GM19455 (cell line): ENCODE data around the gene SPATA24.
"Not testable (repeated sequence)": the region's sequence is repeated elsewhere in the genome, so short reads cannot be mapped to it uniquely, and the experiment has no call there.

ENCODE experiments used
- ATAC-seq: cut with Tn5 transposase; IDR thresholded peaks from one replicate; pipeline ENCODE4 v1.9.1; 2021; ENCODE audit not compliant: unreplicated experiment

Gene SPATA24

GRCh38 chr5:139355900-139356299 lies 48.0 kb downstream of the SPATA24 start:
- ATAC-seq, result not testable (repeated sequence)

- no peak for ATAC-seq
Observed at GRCh38 chr5:139354186-139354585, 49.7 kb downstream of the SPATA24 start.

DNA sequence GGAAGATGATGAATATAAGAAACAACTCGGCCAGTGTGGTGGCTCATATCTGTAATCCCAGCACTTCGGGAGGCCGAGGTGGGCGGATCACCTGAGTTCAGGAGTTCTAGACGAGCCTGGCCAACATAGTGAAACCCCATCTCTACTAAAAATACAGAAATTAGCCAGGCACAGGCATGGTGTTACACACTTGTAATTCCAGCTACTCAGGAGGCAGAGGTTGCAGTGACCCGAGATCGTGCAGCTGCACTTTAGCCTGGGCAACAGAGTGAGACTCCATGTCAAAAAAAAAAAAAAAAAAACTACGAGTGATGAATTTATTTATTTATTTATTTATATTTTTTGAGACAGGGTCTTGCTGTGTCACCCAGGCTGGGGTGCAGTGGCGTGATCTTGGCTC lies 56.0 kb downstream of the SPATA24 start:
- ATAC-seq, result not testable (repeated sequence)
